ENCODE results near the gene HPCAL1. TPM values are rescaled to one million over a fixed set of nuclear protein-coding genes. Genes with fewer than 3 reads are reported as not detected.

The HPCAL1 gene
- total and polyA plus RNA-seq, 12 donors, result 17.4 to 118 (median 61.3) TPM

GRCh38 chr2:10281891-10282290, 20.8 kb upstream of the HPCAL1 start:
- Histone ChIP-seq H3K27me3 (no peaks in the 10 kb centered on the region), H3K36me3 (replicated peaks in 1 of 2) (no peaks in the 10 kb centered on the region), H3K4me3 (no peak overlapping the region), H3K4me1 (replicated peaks in 1 of 2) (peaks cover 26 to 30% of the 10 kb centered on the region in 2 donors), H3K27ac (no peak overlapping the region), H3K9me3 (replicated peaks in 1 of 3) (no peaks in the 10 kb centered on the region)
- no peak for DNase-seq
- intact Hi-C loops (cut with DNase I), result no loop called here
- 67 to 92% (median 88%) methylated on average over 3 to 4 of the region's 4 CpGs for WGBS, 4 donors
- TF ChIP-seq POLR2A (IDR thresholded peaks at IDR 0.05) (no peak), CTCF (IDR thresholded peaks at IDR 0.05) (no peak)

GRCh38 chr2:10282611-10283105, 20.0 kb upstream of the HPCAL1 start:
- no peaks in the 10 kb centered on the region for H3K9me3 ChIP-seq (replicated peaks in 1 of 3)
- no peaks in the 10 kb centered on the region for H3K27me3 ChIP-seq
- 66 to 87% (median 69%) methylated on average over 3 to 6 of the region's 6 CpGs for WGBS, 4 donors
- H3K36me3 ChIP-seq (replicated peaks in 1 of 2), result no peaks in the 10 kb centered on the region
- peaks cover 26 to 30% of the 10 kb centered on the region in 2 donors for H3K4me1 ChIP-seq (replicated peaks in 1 of 2)
- intact Hi-C loops (cut with DNase I), result no loop called here
- no peak for DNase-seq
- TF ChIP-seq POLR2A (IDR thresholded peaks at IDR 0.05) (no peak), CTCF (IDR thresholded peaks at IDR 0.05) (no peak)
- H3K27ac ChIP-seq, result peak overlapping the region; percentile 35 to 83 (median 74)
- no peak overlapping the region for H3K4me3 ChIP-seq

GRCh38 chr2:10283106-10284062, 19.3 kb upstream of the HPCAL1 start:
- peak; percentile 78 to 88 (median 85) for DNase-seq

More at GRCh38 chr2:10283106-10284062, 19.3 kb upstream of the HPCAL1 start:
- Histone ChIP-seq H3K27ac (peak overlapping the region; percentile 35 to 83 (median 74)), H3K27me3 (no peaks in the 10 kb centered on the region), H3K4me3 (no peak overlapping the region), H3K9me3 (replicated peaks in 1 of 3) (no peaks in the 10 kb centered on the region), H3K4me1 (replicated peaks in 1 of 2) (peaks cover 26 to 30% of the 10 kb centered on the region in 2 donors), H3K36me3 (replicated peaks in 1 of 2) (no peaks in the 10 kb centered on the region)
- TF ChIP-seq POLR2A (IDR thresholded peaks at IDR 0.05) (peak in 1 of 2 donors; percentile 63), CTCF (IDR thresholded peaks at IDR 0.05) (no peak)
- intact Hi-C loops (cut with DNase I), result no loop called here
- 55 to 76% (median 60%) methylated on average over 5 to 16 of the region's 16 CpGs for WGBS, 4 donors

Data from adrenal gland (tissue), 12 donors.